HepG2 (cell line): ENCODE measurements around the gene DST.

Experiments
- HCFC1 ChIP-seq: fragments of 150-350 bp; IDR thresholded peaks from 2 replicates; pipeline ENCODE4 v1.6.1; 2014; ENCODE audit warnings: low read depth, low read length
- MBNL3 ChIP-seq: fragments of 250-450 bp; sonication (Bioruptor Pico); conservative IDR thresholded peaks from 2 replicates; pipeline ENCODE4 v1.8.0; 2022; ENCODE audit warnings: mild to moderate bottlenecking, inconsistent platforms
- ZBTB1 ChIP-seq: sonication (generic); formaldehyde crosslinking; IDR thresholded peaks from 2 replicates; pipeline ENCODE4 v1.4.0; 2020; ENCODE audit warnings: missing genetic modification reagents, borderline replicate concordance
- ZNF143 ChIP-seq: sonication (generic); formaldehyde crosslinking; IDR thresholded peaks from 2 replicates; pipeline ENCODE4 v1.4.0; 2020; ENCODE audit warnings: missing genetic modification reagents
- ZNF572 ChIP-seq: sonication (generic); formaldehyde crosslinking; IDR thresholded peaks from 2 replicates; pipeline ENCODE4 v1.5.1; 2020; ENCODE audit warnings: mild to moderate bottlenecking, missing genetic modification reagents
- TF ChIP-seq, protein P1 (sequence below): sonication (generic); formaldehyde crosslinking; IDR thresholded peaks from 2 replicates; pipeline ENCODE4 v1.5.0; 2020; ENCODE audit warnings: mild to moderate bottlenecking, missing genetic modification reagents, moderate library complexity

DNA sequence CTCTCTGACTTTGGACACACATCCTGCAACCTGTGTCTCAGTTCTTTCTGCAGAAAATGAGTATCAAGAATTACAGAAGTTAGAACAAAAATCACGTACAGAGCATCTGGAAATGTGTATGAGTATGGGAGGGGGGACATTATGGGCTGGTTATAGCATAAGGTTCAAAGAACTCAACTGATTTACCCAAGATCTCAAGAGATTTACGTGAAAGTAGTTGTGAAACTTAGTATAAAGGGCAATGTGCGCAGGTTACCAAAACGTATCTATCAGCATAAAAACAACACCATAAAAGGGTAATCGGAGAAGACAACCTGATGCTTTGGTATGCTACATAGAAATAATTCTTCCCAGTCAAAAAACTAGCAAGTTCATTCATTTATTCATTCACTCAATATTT is 15.6 kb upstream of the DST start:
- TF ChIP-seq ZNF572 (CRISPR knock-in tag) (no peak), HCFC1 (no peak), ZBTB1 (no peak), ZNF143 (no peak), MBNL3 (no peak)
- TF ChIP-seq, protein P1, sequence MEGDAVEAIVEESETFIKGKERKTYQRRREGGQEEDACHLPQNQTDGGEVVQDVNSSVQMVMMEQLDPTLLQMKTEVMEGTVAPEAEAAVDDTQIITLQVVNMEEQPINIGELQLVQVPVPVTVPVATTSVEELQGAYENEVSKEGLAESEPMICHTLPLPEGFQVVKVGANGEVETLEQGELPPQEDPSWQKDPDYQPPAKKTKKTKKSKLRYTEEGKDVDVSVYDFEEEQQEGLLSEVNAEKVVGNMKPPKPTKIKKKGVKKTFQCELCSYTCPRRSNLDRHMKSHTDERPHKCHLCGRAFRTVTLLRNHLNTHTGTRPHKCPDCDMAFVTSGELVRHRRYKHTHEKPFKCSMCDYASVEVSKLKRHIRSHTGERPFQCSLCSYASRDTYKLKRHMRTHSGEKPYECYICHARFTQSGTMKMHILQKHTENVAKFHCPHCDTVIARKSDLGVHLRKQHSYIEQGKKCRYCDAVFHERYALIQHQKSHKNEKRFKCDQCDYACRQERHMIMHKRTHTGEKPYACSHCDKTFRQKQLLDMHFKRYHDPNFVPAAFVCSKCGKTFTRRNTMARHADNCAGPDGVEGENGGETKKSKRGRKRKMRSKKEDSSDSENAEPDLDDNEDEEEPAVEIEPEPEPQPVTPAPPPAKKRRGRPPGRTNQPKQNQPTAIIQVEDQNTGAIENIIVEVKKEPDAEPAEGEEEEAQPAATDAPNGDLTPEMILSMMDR: no peak
